Panc1 (cell line): Measurements from ENCODE around the gene FBXO27.

ENCODE experiments used
- POLR2AphosphoS5 ChIP-seq: IDR thresholded peaks from 2 replicates; pipeline ENCODE4 v1.6.1; 2012; ENCODE audit warnings: mild to moderate bottlenecking, low read depth, low read length, moderate library complexity
- TF ChIP-seq, protein P1 (sequence below): fragments of 450-650 bp; IDR thresholded peaks from 2 replicates; pipeline ENCODE4 v1.5.1; 2017; ENCODE audit warnings: mild to moderate bottlenecking

GRCh38 chr19:39007096-39007495 is 25.3 kb downstream of the FBXO27 start:
- TF ChIP-seq, protein P1, sequence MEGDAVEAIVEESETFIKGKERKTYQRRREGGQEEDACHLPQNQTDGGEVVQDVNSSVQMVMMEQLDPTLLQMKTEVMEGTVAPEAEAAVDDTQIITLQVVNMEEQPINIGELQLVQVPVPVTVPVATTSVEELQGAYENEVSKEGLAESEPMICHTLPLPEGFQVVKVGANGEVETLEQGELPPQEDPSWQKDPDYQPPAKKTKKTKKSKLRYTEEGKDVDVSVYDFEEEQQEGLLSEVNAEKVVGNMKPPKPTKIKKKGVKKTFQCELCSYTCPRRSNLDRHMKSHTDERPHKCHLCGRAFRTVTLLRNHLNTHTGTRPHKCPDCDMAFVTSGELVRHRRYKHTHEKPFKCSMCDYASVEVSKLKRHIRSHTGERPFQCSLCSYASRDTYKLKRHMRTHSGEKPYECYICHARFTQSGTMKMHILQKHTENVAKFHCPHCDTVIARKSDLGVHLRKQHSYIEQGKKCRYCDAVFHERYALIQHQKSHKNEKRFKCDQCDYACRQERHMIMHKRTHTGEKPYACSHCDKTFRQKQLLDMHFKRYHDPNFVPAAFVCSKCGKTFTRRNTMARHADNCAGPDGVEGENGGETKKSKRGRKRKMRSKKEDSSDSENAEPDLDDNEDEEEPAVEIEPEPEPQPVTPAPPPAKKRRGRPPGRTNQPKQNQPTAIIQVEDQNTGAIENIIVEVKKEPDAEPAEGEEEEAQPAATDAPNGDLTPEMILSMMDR: no peak
- TF ChIP-seq POLR2AphosphoS5: no peak
